GM23248 (cell line): ENCODE results near the gene CSTPP1.

Source experiments
- EZH2 ChIP-seq: fragments of 200-600 bp; sonication (generic); IDR thresholded peaks from 2 replicates; pipeline ENCODE4 v1.6.1; 2018; ENCODE audit warnings: antibody characterized with exemption, mild to moderate bottlenecking; ENCODE audit not compliant: insufficient read depth, poor library complexity, severe bottlenecking
- EZH2phosphoT487 ChIP-seq: fragments of 200-600 bp; sonication (generic); IDR thresholded peaks from 2 replicates; pipeline ENCODE4 v1.6.1; 2018; ENCODE audit warnings: antibody characterized with exemption, moderate library complexity, mild to moderate bottlenecking, low read depth; ENCODE audit not compliant: insufficient read depth

- TF ChIP-seq EZH2, result no peak
- TF ChIP-seq EZH2phosphoT487, result no peak
These were observed 194.0 kb downstream of the CSTPP1 start for GRCh38 chr11:47130543-47130942.
